ENCODE results near the gene ERMAP. TPM values are rescaled to one million over a fixed set of nuclear protein-coding genes. Genes with fewer than 3 reads are reported as not detected.

Gene ERMAP
- total RNA-seq, 6 experiments from 2014 or later = 8.9 to 12.3 (median 10.4) TPM

DNA sequence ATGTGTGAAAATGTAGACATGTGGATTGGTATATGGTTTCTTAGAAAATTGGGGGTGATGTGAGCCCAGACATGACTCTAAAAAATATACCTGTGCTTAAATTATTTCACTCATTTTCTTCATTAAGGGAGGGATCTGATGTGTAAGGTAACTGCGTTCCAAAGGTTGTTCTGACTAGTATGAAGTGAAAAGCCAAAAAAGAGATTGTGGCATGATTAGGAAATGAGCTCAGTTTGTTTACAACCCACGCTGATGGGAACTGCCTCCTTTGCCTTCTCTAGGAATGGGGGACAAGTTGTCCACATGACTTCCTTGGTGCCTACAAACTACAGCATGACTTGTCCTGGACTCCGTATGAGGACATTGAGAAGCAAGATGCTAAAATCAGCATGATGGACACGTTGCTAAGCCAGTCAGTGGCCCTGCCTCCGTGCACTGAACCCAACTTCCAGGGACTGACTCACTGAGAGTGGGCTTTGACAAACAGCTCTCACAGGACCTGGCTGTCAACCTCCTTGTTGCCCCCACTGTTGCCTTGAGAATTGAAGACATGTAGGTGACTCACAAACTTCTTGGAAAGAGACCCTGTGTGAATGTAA is 41.9 kb upstream of the ERMAP start:
- TF ChIP-seq, protein P1, sequence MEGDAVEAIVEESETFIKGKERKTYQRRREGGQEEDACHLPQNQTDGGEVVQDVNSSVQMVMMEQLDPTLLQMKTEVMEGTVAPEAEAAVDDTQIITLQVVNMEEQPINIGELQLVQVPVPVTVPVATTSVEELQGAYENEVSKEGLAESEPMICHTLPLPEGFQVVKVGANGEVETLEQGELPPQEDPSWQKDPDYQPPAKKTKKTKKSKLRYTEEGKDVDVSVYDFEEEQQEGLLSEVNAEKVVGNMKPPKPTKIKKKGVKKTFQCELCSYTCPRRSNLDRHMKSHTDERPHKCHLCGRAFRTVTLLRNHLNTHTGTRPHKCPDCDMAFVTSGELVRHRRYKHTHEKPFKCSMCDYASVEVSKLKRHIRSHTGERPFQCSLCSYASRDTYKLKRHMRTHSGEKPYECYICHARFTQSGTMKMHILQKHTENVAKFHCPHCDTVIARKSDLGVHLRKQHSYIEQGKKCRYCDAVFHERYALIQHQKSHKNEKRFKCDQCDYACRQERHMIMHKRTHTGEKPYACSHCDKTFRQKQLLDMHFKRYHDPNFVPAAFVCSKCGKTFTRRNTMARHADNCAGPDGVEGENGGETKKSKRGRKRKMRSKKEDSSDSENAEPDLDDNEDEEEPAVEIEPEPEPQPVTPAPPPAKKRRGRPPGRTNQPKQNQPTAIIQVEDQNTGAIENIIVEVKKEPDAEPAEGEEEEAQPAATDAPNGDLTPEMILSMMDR (IDR thresholded peaks at IDR 0.05) = no peak
- DNase-seq = no peak
- peaks cover 25% of the 10 kb centered on the region for H3K36me3 Mint-ChIP-seq (ENCODE audit: low read depth)

DNA sequence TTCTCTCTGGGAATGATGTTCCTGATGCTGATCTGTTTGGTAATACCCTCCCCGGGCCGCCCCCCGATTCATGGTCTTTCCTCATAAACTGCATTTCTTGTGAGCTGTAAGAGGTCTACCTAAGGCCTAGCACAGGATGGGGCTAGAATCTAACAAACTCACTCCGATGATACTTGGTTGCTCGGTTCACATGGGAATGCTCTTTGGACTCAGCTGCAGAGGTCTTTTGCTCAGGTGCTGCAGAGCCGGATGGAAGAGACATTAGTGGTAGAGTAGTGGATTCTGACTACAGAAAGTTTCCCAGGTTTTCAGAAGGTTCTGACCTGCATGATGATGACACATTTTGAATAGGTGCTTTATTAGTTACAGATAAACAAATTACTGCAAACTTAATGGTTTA is 40.4 kb upstream of the ERMAP start:
- DNase-seq = no peak
- Mint-ChIP-seq H3K36me3 (ENCODE audit: low read depth) (peaks cover 18% of the 10 kb centered on the region), H3K27me3 (ENCODE audit: insufficient read depth) (no peaks in the 10 kb centered on the region), H3K9me3 (no peaks in the 10 kb centered on the region), H3K4me1 (ENCODE audit: low read depth) (no peaks in the 10 kb centered on the region), H3K27ac (no peak overlapping the region), H3K4me3 (no peak overlapping the region)
- TF ChIP-seq, protein P1 (IDR thresholded peaks at IDR 0.05) = no peak

More for the DNA sequence above, 41.9 kb upstream of the ERMAP start:
- Mint-ChIP-seq H3K9me3 (no peaks in the 10 kb centered on the region), H3K27ac (no peak overlapping the region), H3K27me3 (ENCODE audit: insufficient read depth) (no peaks in the 10 kb centered on the region), H3K4me1 (ENCODE audit: low read depth) (peaks cover 6% of the 10 kb centered on the region), H3K4me3 (no peak overlapping the region)

DNA sequence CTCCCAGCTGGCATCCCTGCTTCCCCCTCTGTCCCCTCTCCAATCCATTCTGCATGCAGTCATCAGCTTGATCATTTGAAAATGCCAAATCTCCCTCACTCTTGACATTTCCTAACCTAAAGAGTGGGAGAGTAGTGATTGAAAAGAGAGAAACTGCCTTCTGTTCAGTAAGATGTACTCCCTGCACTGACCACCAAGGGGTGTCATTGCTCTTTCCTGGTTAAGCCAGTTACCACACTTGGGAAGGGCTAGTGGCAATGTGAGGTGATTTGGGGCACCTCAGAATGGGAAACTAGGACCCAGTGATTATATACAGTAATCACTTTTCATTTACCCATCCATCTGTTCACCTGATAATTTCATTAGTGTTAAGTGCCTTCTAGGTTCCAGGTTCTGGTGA is 39.1 kb upstream of the ERMAP start:
- no peaks in the 10 kb centered on the region for H3K4me1 Mint-ChIP-seq (ENCODE audit: low read depth)

DNA sequence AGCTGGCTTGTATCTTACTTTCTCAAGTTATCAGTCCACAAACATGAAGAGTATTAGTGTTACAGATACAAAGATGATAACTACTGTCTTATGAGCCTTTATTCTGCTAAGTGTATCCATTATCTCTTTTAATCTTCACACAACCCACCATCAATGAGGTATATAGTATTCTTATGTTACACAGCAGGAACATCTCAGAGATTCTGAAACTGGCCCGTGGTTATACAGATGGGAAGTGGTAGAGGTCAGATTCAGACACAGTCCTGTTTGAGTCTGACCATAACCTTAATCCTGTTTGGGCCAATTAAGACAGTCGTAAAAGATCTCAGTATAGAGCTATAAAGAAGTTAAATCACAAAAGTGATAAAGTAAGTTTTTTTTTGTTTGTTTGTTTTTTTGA is 37.2 kb upstream of the ERMAP start:
- no peaks in the 10 kb centered on the region; the same call in 1 of the 2 replicates for H3K27me3 Mint-ChIP-seq (ENCODE audit: insufficient read depth)
- TF ChIP-seq, protein P1 (IDR thresholded peaks at IDR 0.05) = no peak
- DNase-seq = no peak
- H3K36me3 Mint-ChIP-seq (ENCODE audit: low read depth) = peaks cover 16% of the 10 kb centered on the region
- H3K9me3 Mint-ChIP-seq = no peaks in the 10 kb centered on the region
- H3K4me1 Mint-ChIP-seq (ENCODE audit: low read depth) = no peaks in the 10 kb centered on the region
- H3K4me3 Mint-ChIP-seq = no peak overlapping the region
- no peak overlapping the region for H3K27ac Mint-ChIP-seq

More for the DNA sequence above, 39.1 kb upstream of the ERMAP start:
- DNase-seq = peak; percentile 31
- Mint-ChIP-seq H3K27ac (no peak overlapping the region), H3K4me3 (no peak overlapping the region), H3K36me3 (ENCODE audit: low read depth) (peaks cover 18% of the 10 kb centered on the region), H3K9me3 (no peaks in the 10 kb centered on the region), H3K27me3 (ENCODE audit: insufficient read depth) (no peaks in the 10 kb centered on the region; the same call in 1 of the 2 replicates)
- TF ChIP-seq, protein P1 (IDR thresholded peaks at IDR 0.05) = peak; percentile 85

DNA sequence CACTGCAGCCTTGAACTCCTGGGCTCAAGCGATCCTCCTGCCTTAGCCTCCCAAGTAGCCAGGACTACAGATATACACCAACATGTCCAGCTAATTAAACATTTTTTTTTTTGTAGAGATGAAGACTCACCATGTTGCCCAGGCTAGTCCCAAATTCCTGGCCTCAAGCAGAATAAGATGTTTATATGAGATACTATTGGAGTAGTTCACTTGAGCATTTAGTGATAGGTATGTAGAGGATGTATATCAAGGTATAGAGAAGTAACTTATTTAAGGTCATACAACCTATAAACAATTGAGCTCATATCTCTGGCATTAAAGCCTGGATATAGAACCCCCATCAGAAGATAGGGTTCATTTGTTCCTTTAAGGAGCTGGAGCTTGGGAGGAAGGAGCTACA is 36.7 kb upstream of the ERMAP start:
- peaks cover 12% of the 10 kb centered on the region for H3K36me3 Mint-ChIP-seq (ENCODE audit: low read depth)
- TF ChIP-seq, protein P1 (IDR thresholded peaks at IDR 0.05) = no peak
- no peaks in the 10 kb centered on the region for H3K9me3 Mint-ChIP-seq
- H3K27me3 Mint-ChIP-seq (ENCODE audit: insufficient read depth) = no peaks in the 10 kb centered on the region; the same call in 1 of the 2 replicates
- H3K4me1 Mint-ChIP-seq (ENCODE audit: low read depth) = no peaks in the 10 kb centered on the region
- no peak overlapping the region for H3K27ac Mint-ChIP-seq
- DNase-seq = no peak
- H3K4me3 Mint-ChIP-seq = no peak overlapping the region

Measured in HFFc6 (cell line).